Trophoblast cell (in vitro differentiated cells and primary cell): Measurements from ENCODE around the gene GRAMD2B.
A peak's percentile ranks its signal among the peaks of the same experiment; 100 is the strongest.

Source experiments
- DNase-seq, 2 donors: peaks; one replicate each; pipeline ENCODE4 v3.0.0-alpha.2; 2016
- H2AFZ ChIP-seq: 2 replicates; pipeline ENCODE4 v1.6.1; 2013; ENCODE audit warnings: low read length, moderate library complexity, mild to moderate bottlenecking; ENCODE audit not compliant: insufficient read depth, poor library complexity
- H2AK5ac ChIP-seq: 2 replicates; pipeline ENCODE4 v1.6.1; 2013; ENCODE audit warnings: mild to moderate bottlenecking, low read length
- H2BK120ac ChIP-seq: 2 replicates; pipeline ENCODE4 v1.6.1; 2013; ENCODE audit warnings: low read length, mild to moderate bottlenecking, moderate library complexity; ENCODE audit not compliant: insufficient read depth, poor library complexity
- H2BK12ac ChIP-seq: 2 replicates; pipeline ENCODE4 v1.6.1; 2013; ENCODE audit warnings: mild to moderate bottlenecking, low read length, moderate library complexity
- H2BK5ac ChIP-seq: 2 replicates; pipeline ENCODE4 v1.6.1; 2013; ENCODE audit warnings: low read length, low read depth, moderate library complexity, mild to moderate bottlenecking; ENCODE audit not compliant: poor library complexity
- H3K14ac ChIP-seq: 2 replicates; pipeline ENCODE4 v1.6.1; 2013; ENCODE audit warnings: mild to moderate bottlenecking, low read length
- H3K18ac ChIP-seq: 2 replicates; pipeline ENCODE4 v1.6.1; 2013; ENCODE audit warnings: mild to moderate bottlenecking, low read length
- H3K23ac ChIP-seq: 2 replicates; pipeline ENCODE4 v1.6.1; 2013; ENCODE audit warnings: low read length
- H3K27ac ChIP-seq: 2 replicates; pipeline ENCODE4 v1.5.1; 2013; ENCODE audit warnings: low read depth, mild to moderate bottlenecking, inconsistent platforms, low read length, moderate library complexity
- H3K27me3 ChIP-seq: 2 replicates; pipeline ENCODE4 v1.6.1; 2013; ENCODE audit warnings: inconsistent platforms, mild to moderate bottlenecking, low read length, moderate library complexity; ENCODE audit not compliant: insufficient read depth
- H3K36me3 ChIP-seq, 2 experiments: 1 replicate in 1 of 2; 2 replicates in 1 of 2; pipeline ENCODE4 v1.6.1; 2013; ENCODE audit warnings: low read length in 2 of 2, mild to moderate bottlenecking in 2 of 2, moderate library complexity in 1 of 2; ENCODE audit not compliant: insufficient read depth in 2 of 2, control insufficient read depth in 1 of 2
- H3K4ac ChIP-seq: 2 replicates; pipeline ENCODE4 v1.6.1; 2013; ENCODE audit warnings: low read depth, mild to moderate bottlenecking, low read length, moderate library complexity
- H3K4me1 ChIP-seq, 2 experiments: 1 replicate in 1 of 2; 2 replicates in 1 of 2; pipeline ENCODE4 v1.6.1; 2013; ENCODE audit warnings: low read length in 2 of 2, mild to moderate bottlenecking in 2 of 2, moderate library complexity in 1 of 2; ENCODE audit not compliant: insufficient read depth in 2 of 2, control insufficient read depth in 1 of 2
- H3K4me2 ChIP-seq: 2 replicates; pipeline ENCODE4 v1.6.1; 2013; ENCODE audit warnings: inconsistent platforms, mild to moderate bottlenecking, low read length, moderate library complexity
- H3K4me3 ChIP-seq: 2 replicates; pipeline ENCODE4 v1.5.1; 2013; ENCODE audit warnings: mild to moderate bottlenecking, low read depth, low read length, inconsistent platforms
- H3K79me1 ChIP-seq: one replicate; pipeline ENCODE4 v1.6.1; 2013; ENCODE audit warnings: low read length
- H3K79me2 ChIP-seq: 2 replicates; pipeline ENCODE4 v1.6.1; 2013; ENCODE audit warnings: low read length, mild to moderate bottlenecking; ENCODE audit not compliant: control insufficient read depth, insufficient read depth, poor library complexity
- H3K9ac ChIP-seq: 2 replicates; pipeline ENCODE4 v1.6.1; 2013; ENCODE audit warnings: mild to moderate bottlenecking, low read length
- H3K9me3 ChIP-seq: 2 replicates; pipeline ENCODE4 v1.6.1; 2013; ENCODE audit warnings: low read depth, mild to moderate bottlenecking, control low read depth, inconsistent platforms, low read length; ENCODE audit not compliant: insufficient read depth
- H4K12ac ChIP-seq: 2 replicates; pipeline ENCODE4 v1.6.1; 2013; ENCODE audit warnings: low read depth, mild to moderate bottlenecking, low read length, moderate library complexity
- H4K8ac ChIP-seq: 2 replicates; pipeline ENCODE4 v1.6.1; 2013; ENCODE audit warnings: low read depth, mild to moderate bottlenecking, low read length, moderate library complexity
- H4K91ac ChIP-seq: one replicate; pipeline ENCODE4 v1.6.1; 2013; ENCODE audit warnings: low read depth, mild to moderate bottlenecking, low read length, moderate library complexity
- whole genome bisulfite sequencing: extraction: QIAGEN DNeasy Blood & Tissue Kit; methylation state at CpG from one replicate; pipeline ENCODE4 v1.1.7; 2013; ENCODE audit warnings: missing lambda C conversion rate; ENCODE audit not compliant: insufficient read length, insufficient coverage; ENCODE audit errors: extremely low coverage; 5-methylcytosine and 5-hydroxymethylcytosine counted together

GRAMD2B gene

GRCh38 chr5:126450907-126451306 lies 27.7 kb downstream of the GRAMD2B start:
- no peak overlapping the region for H3K9ac ChIP-seq
- no peak overlapping the region for H2BK5ac ChIP-seq
- H3K79me1 ChIP-seq: peaks cover 6% of the 10 kb centered on the region
- WGBS: no CpG with 5 or more reads among the region's 5 CpGs
- H3K4me3 ChIP-seq: no peak overlapping the region
- peak overlapping the region; percentile 77 for H2AK5ac ChIP-seq
- H4K91ac ChIP-seq: no peak overlapping the region
- H4K12ac ChIP-seq: no peak overlapping the region
- no peak overlapping the region for H2AFZ ChIP-seq
- H3K27ac ChIP-seq: no peak overlapping the region
- H3K4ac ChIP-seq: no peak overlapping the region
- no peak overlapping the region for H2BK120ac ChIP-seq
- H3K23ac ChIP-seq: peak overlapping the region; percentile 21
- H3K79me2 ChIP-seq: peaks cover 3% of the 10 kb centered on the region
- no peak overlapping the region for H2BK12ac ChIP-seq
- no peak for DNase-seq
- peaks cover 3 to 9% of the 10 kb centered on the region in 2 experiments for H3K36me3 ChIP-seq
- peak overlapping the region; percentile 68 for H3K14ac ChIP-seq
- H3K9me3 ChIP-seq: peaks cover 2% of the 10 kb centered on the region
- no peak overlapping the region for H4K8ac ChIP-seq
- no peaks in the 10 kb centered on the region for H3K27me3 ChIP-seq
- H3K4me1 ChIP-seq: peaks cover 9 to 20% of the 10 kb centered on the region in 2 experiments
- peak overlapping the region; percentile 82 for H3K18ac ChIP-seq
- no peak overlapping the region for H3K4me2 ChIP-seq

GRCh38 chr5:126452477-126452876 lies 29.3 kb downstream of the GRAMD2B start:
- Histone ChIP-seq H3K9me3 (peaks cover 2% of the 10 kb centered on the region), H3K14ac (no peak overlapping the region), H3K9ac (no peak overlapping the region), H3K4me1 (peaks cover 6 to 12% of the 10 kb centered on the region in 2 experiments), H3K36me3 (peaks cover 6 to 9% of the 10 kb centered on the region in 2 experiments), H3K79me2 (peaks cover 3% of the 10 kb centered on the region), H2BK120ac (no peak overlapping the region), H2BK5ac (no peak overlapping the region), H2AFZ (no peak overlapping the region), H2AK5ac (no peak overlapping the region), H3K27ac (no peak overlapping the region), H3K18ac (no peak overlapping the region), H3K79me1 (peaks cover 3% of the 10 kb centered on the region), H3K27me3 (no peaks in the 10 kb centered on the region), H3K4me3 (no peak overlapping the region), H4K8ac (no peak overlapping the region), H3K23ac (no peak overlapping the region), H2BK12ac (no peak overlapping the region), H4K91ac (no peak overlapping the region), H3K4me2 (no peak overlapping the region), H3K4ac (no peak overlapping the region), H4K12ac (no peak overlapping the region)
- WGBS: no CpG with 5 or more reads among the region's 1 CpG
- no peak for DNase-seq

- H3K36me3 ChIP-seq: peaks cover 6 to 9% of the 10 kb centered on the region in 2 experiments
- no peak overlapping the region for H3K4me2 ChIP-seq
- no peaks in the 10 kb centered on the region for H3K27me3 ChIP-seq
- H3K4ac ChIP-seq: no peak overlapping the region
- peaks cover 2% of the 10 kb centered on the region for H3K9me3 ChIP-seq
- no peak overlapping the region for H3K9ac ChIP-seq
- H3K14ac ChIP-seq: no peak overlapping the region
- H3K79me1 ChIP-seq: peaks cover 3% of the 10 kb centered on the region
- no peak overlapping the region for H2AK5ac ChIP-seq
- H3K23ac ChIP-seq: peak overlapping the region; percentile 96
- WGBS: no CpG with 5 or more reads among the region's 7 CpGs
- no peak overlapping the region for H4K8ac ChIP-seq
- peaks cover 3% of the 10 kb centered on the region for H3K79me2 ChIP-seq
- H2BK5ac ChIP-seq: no peak overlapping the region
- no peak overlapping the region for H2BK120ac ChIP-seq
- no peak overlapping the region for H3K27ac ChIP-seq
- no peak overlapping the region for H2AFZ ChIP-seq
- peaks cover 6 to 12% of the 10 kb centered on the region in 2 experiments for H3K4me1 ChIP-seq
- H3K18ac ChIP-seq: no peak overlapping the region
- no peak overlapping the region for H4K12ac ChIP-seq
- no peak for DNase-seq
- no peak overlapping the region for H2BK12ac ChIP-seq
- no peak overlapping the region for H3K4me3 ChIP-seq
- no peak overlapping the region for H4K91ac ChIP-seq
Observed at GRCh38 chr5:126454081-126454480, 30.9 kb downstream of the GRAMD2B start.

GRCh38 chr5:126454535-126454934 lies 31.3 kb downstream of the GRAMD2B start:
- Histone ChIP-seq H3K4me3 (no peak overlapping the region), H3K23ac (no peak overlapping the region), H2AK5ac (no peak overlapping the region), H4K8ac (no peak overlapping the region), H3K14ac (no peak overlapping the region), H3K4me1 (peaks cover 5 to 12% of the 10 kb centered on the region in 2 experiments), H3K9me3 (peaks cover 2% of the 10 kb centered on the region), H2AFZ (no peak overlapping the region), H2BK5ac (no peak overlapping the region), H4K91ac (no peak overlapping the region), H3K4me2 (no peak overlapping the region), H3K4ac (no peak overlapping the region), H3K36me3 (peaks cover 6 to 9% of the 10 kb centered on the region in 2 experiments), H3K79me1 (peaks cover 3% of the 10 kb centered on the region), H3K27me3 (no peaks in the 10 kb centered on the region), H3K79me2 (peaks cover 3% of the 10 kb centered on the region), H2BK12ac (no peak overlapping the region), H3K18ac (no peak overlapping the region), H3K9ac (no peak overlapping the region), H4K12ac (no peak overlapping the region), H3K27ac (no peak overlapping the region), H2BK120ac (no peak overlapping the region)
- no peak for DNase-seq
- WGBS: no CpG with 5 or more reads among the region's 1 CpG
